KMS-11 (cell line): Measurements from ENCODE around the gene EPHB6.

Source experiments
- H2AFZ ChIP-seq: fragments of 200-600 bp; sonication (generic); 2 replicates; pipeline ENCODE4 v1.6.1; 2016; ENCODE audit warnings: antibody characterized with exemption, mixed run types, low read depth
- H3K27ac ChIP-seq: fragments of 200-600 bp; sonication (generic); 2 replicates; pipeline ENCODE4 v1.6.1; 2016; ENCODE audit warnings: mild to moderate bottlenecking, mixed run types
- H3K27me3 ChIP-seq: fragments of 200-600 bp; sonication (generic); 2 replicates; pipeline ENCODE4 v1.6.1; 2017; ENCODE audit warnings: mild to moderate bottlenecking, low read depth, mixed run types, moderate library complexity; ENCODE audit not compliant: insufficient read depth
- H3K36me3 ChIP-seq: fragments of 200-600 bp; sonication (generic); 2 replicates; pipeline ENCODE4 v1.6.1; 2017; ENCODE audit warnings: mild to moderate bottlenecking, mixed run types; ENCODE audit not compliant: insufficient read depth
- H3K4me1 ChIP-seq: fragments of 200-600 bp; sonication (generic); 2 replicates; pipeline ENCODE4 v1.6.1; 2016; ENCODE audit warnings: mild to moderate bottlenecking, low read depth, mixed run types; ENCODE audit not compliant: poor library complexity, severe bottlenecking
- H3K4me2 ChIP-seq: fragments of 200-600 bp; sonication (generic); 2 replicates; pipeline ENCODE4 v1.7.0; 2016; ENCODE audit warnings: mild to moderate bottlenecking, mixed run types
- H3K4me3 ChIP-seq: fragments of 200-600 bp; sonication (generic); IDR thresholded peaks from 2 replicates; pipeline ENCODE4 v1.6.1; 2017; ENCODE audit warnings: low read depth, low read length, mixed read lengths; ENCODE audit not compliant: insufficient read depth
- H3K79me2 ChIP-seq: fragments of 200-600 bp; sonication (generic); 2 replicates; pipeline ENCODE4 v1.6.1; 2016; ENCODE audit warnings: low read depth, mixed run types; ENCODE audit not compliant: insufficient read depth
- H3K9ac ChIP-seq: fragments of 200-600 bp; sonication (generic); 2 replicates; pipeline ENCODE4 v1.6.1; 2016; ENCODE audit warnings: mild to moderate bottlenecking, mixed run types
- H4K20me1 ChIP-seq: fragments of 200-600 bp; sonication (generic); 2 replicates; pipeline ENCODE4 v1.6.1; 2016; ENCODE audit warnings: mild to moderate bottlenecking, mixed run types; ENCODE audit not compliant: insufficient read depth
- TF ChIP-seq, protein P1 (sequence below): fragments of 200-600 bp; sonication (generic); conservative IDR thresholded peaks from 2 replicates; pipeline ENCODE4 v1.6.1; 2017; ENCODE audit warnings: low read depth, mild to moderate bottlenecking, antibody characterized with exemption, low read length, moderate library complexity, mixed read lengths

The EPHB6 gene

GRCh38 chr7:142871260-142872105, 16.6 kb downstream of the EPHB6 start:
- H3K9ac ChIP-seq: no peak overlapping the region
- H3K27me3 ChIP-seq: no peaks in the 10 kb centered on the region
- no peak overlapping the region for H2AFZ ChIP-seq
- no peaks in the 10 kb centered on the region for H4K20me1 ChIP-seq
- H3K36me3 ChIP-seq: no peaks in the 10 kb centered on the region
- H3K4me1 ChIP-seq: no peaks in the 10 kb centered on the region
- TF ChIP-seq, protein P1, sequence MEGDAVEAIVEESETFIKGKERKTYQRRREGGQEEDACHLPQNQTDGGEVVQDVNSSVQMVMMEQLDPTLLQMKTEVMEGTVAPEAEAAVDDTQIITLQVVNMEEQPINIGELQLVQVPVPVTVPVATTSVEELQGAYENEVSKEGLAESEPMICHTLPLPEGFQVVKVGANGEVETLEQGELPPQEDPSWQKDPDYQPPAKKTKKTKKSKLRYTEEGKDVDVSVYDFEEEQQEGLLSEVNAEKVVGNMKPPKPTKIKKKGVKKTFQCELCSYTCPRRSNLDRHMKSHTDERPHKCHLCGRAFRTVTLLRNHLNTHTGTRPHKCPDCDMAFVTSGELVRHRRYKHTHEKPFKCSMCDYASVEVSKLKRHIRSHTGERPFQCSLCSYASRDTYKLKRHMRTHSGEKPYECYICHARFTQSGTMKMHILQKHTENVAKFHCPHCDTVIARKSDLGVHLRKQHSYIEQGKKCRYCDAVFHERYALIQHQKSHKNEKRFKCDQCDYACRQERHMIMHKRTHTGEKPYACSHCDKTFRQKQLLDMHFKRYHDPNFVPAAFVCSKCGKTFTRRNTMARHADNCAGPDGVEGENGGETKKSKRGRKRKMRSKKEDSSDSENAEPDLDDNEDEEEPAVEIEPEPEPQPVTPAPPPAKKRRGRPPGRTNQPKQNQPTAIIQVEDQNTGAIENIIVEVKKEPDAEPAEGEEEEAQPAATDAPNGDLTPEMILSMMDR: no peak
- no peak overlapping the region for H3K4me2 ChIP-seq
- H3K27ac ChIP-seq: no peak overlapping the region
- H3K79me2 ChIP-seq: no peaks in the 10 kb centered on the region
- no peak overlapping the region for H3K4me3 ChIP-seq

DNA sequence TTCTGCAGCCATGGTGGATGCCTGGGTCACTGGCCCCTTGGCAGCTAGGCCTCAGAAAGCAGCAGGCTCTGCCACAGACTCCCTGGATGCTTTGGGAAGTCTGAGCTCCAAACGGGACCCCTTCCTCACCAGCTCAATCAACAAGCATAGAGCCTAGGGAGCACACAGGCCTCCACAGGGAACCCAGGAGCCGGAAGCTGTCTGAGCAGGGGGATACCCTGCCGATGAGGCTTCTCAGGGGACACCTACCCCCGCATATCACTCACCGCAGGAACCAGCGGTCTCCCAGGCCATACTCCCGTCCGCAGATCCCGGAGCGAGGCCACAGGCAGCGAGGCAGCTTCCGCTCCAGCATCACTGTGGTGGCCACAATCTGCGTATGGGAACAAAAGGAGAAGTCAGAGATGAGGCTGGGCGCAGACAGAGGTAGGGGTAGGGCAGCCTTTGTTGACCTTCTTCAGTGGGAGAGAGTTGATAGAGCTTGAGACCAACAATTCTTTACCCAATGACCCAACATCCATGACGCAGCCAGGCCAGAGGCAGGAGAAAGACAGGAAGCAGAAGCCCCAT, 17.3 kb downstream of the EPHB6 start:
- TF ChIP-seq, protein P1: no peak
- Histone ChIP-seq H2AFZ (no peak overlapping the region), H3K4me3 (no peak overlapping the region)

DNA sequence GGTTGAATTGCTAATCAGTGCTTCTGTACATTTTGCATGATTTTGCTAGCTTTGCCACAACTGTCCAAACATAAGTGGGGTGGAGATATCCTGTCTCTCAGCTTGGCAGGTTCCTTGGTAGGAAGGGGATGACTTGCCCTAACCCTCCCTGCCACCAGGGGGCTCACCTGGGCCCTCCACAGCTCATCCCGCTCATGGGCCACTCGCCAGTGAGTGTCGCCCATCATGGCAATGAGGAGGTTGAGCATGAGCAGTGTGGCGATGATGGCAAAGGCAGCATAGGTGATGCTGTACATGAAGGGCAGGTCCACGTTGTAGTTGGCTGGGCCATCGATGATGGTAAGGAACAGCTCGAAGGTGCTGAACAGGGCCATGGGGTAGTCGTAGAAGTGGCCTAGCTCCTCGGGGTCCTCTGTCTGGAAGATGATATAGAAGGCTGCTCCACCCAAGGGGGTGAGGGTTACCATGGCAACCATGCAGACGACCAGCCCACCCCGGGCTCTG, 18.5 kb downstream of the EPHB6 start:
- H2AFZ ChIP-seq: peak overlapping the region; percentile 24; the same call in 1 of the 2 replicates
- no peak overlapping the region for H3K4me2 ChIP-seq

More for the DNA sequence above, 17.3 kb downstream of the EPHB6 start:
- H3K4me2 ChIP-seq: no peak overlapping the region
- H3K9ac ChIP-seq: no peak overlapping the region
- H3K4me1 ChIP-seq: no peaks in the 10 kb centered on the region
- H3K79me2 ChIP-seq: no peaks in the 10 kb centered on the region
- no peaks in the 10 kb centered on the region for H3K36me3 ChIP-seq
- no peaks in the 10 kb centered on the region for H3K27me3 ChIP-seq
- no peaks in the 10 kb centered on the region for H4K20me1 ChIP-seq
- H3K27ac ChIP-seq: no peak overlapping the region

GRCh38 chr7:142873871-142874270, 19.0 kb downstream of the EPHB6 start:
- H3K4me2 ChIP-seq: no peak overlapping the region
- no peaks in the 10 kb centered on the region for H3K4me1 ChIP-seq
- H3K9ac ChIP-seq: no peak overlapping the region
- H2AFZ ChIP-seq: no peak overlapping the region; the same call in 1 of the 2 replicates
- TF ChIP-seq, protein P1: no peak
- H3K27me3 ChIP-seq: no peaks in the 10 kb centered on the region
- H3K27ac ChIP-seq: no peak overlapping the region
- no peaks in the 10 kb centered on the region for H4K20me1 ChIP-seq
- H3K36me3 ChIP-seq: no peaks in the 10 kb centered on the region
- H3K79me2 ChIP-seq: no peaks in the 10 kb centered on the region
- no peak overlapping the region for H3K4me3 ChIP-seq

More for the DNA sequence above, 18.5 kb downstream of the EPHB6 start:
- no peak overlapping the region for H3K27ac ChIP-seq
- H3K9ac ChIP-seq: no peak overlapping the region
- H3K79me2 ChIP-seq: no peaks in the 10 kb centered on the region
- H3K4me3 ChIP-seq: no peak overlapping the region
- no peaks in the 10 kb centered on the region for H3K4me1 ChIP-seq
- TF ChIP-seq, protein P1: peak; percentile 87
- H3K27me3 ChIP-seq: no peaks in the 10 kb centered on the region
- H4K20me1 ChIP-seq: no peaks in the 10 kb centered on the region
- no peaks in the 10 kb centered on the region for H3K36me3 ChIP-seq
